K562 (cell line): ENCODE data around the gene LAMA3. TPM values are rescaled to one million over a fixed set of nuclear protein-coding genes. Genes with fewer than 3 reads are reported as not detected.
A peak's percentile ranks its signal among the peaks of the same experiment; 100 is the strongest.

Experiments
- ATF3 ChIP-seq, 2 experiments: fragments of 450-650 bp in 1 of 2; sonication (generic) in 1 of 2; formaldehyde crosslinking in 1 of 2; IDR thresholded peaks in 1 of 2; conservative IDR thresholded peaks in 1 of 2; 2 replicates each; pipeline versions ENCODE4 v1.6.1 to v1.8.1; 2016 to 2023; ENCODE audit warnings: mild to moderate bottlenecking in 2 of 2, moderate library complexity in 2 of 2, inconsistent platforms in 1 of 2, missing genetic modification reagents in 1 of 2
- CREM ChIP-seq: IDR thresholded peaks from 2 replicates; pipeline ENCODE4 v1.6.1; 2014; ENCODE audit warnings: antibody characterized with exemption, low read depth
- CTCF ChIP-seq, 3 experiments: IDR thresholded peaks in 2 of 3; conservative IDR thresholded peaks in 1 of 3; 2 replicates each; pipeline ENCODE4 v1.5.1; 2011 to 2012; ENCODE audit warnings: low read length in 3 of 3, mild to moderate bottlenecking in 3 of 3, control low read depth in 2 of 3, improper control_type of control experiment in 1 of 3, inconsistent platforms in 1 of 3, low read depth in 1 of 3, mixed read lengths in 1 of 3, moderate library complexity in 1 of 3; ENCODE audit not compliant: insufficient read depth in 2 of 3
- CUX1 ChIP-seq: fragments of 200-800 bp; sonication (Bioruptor generic); IDR thresholded peaks from 2 replicates; pipeline ENCODE4 v1.6.1; 2016; ENCODE audit warnings: missing genetic modification characterization, missing compliant biosample characterization
- HOXB6 ChIP-seq: fragments of 250-450 bp; sonication (Bioruptor Pico); IDR thresholded peaks from 2 replicates; pipeline ENCODE4 v1.5.1; 2022; ENCODE audit warnings: mild to moderate bottlenecking, borderline replicate concordance
- MAX ChIP-seq: sonication (generic); formaldehyde crosslinking; IDR thresholded peaks from 2 replicates; pipeline ENCODE4 v1.9.0; 2022; ENCODE audit warnings: mild to moderate bottlenecking, missing genetic modification reagents
- MEIS2 ChIP-seq: fragments of 450-650 bp; IDR thresholded peaks from 2 replicates; pipeline ENCODE4 v1.6.1; 2014; ENCODE audit warnings: mild to moderate bottlenecking; ENCODE audit not compliant: partially characterized antibody
- MIER1 ChIP-seq: fragments of 450-650 bp; IDR thresholded peaks from 2 replicates; pipeline ENCODE4 v1.6.1; 2016; ENCODE audit warnings: antibody characterized with exemption, mild to moderate bottlenecking, low read depth
- MLLT1 ChIP-seq, 2 experiments: fragments of 450-650 bp; IDR thresholded peaks; 2 replicates each; pipeline ENCODE4 v1.6.1; 2016
- RBM14 ChIP-seq: fragments of 200-400 bp; formaldehyde crosslinking; IDR thresholded peaks from 2 replicates; pipeline ENCODE4 v1.6.1; 2018; ENCODE audit warnings: low read depth, mild to moderate bottlenecking, low read length, moderate library complexity, borderline replicate concordance; ENCODE audit not compliant: insufficient read depth
- SNIP1 ChIP-seq: fragments of 450-650 bp; IDR thresholded peaks from 2 replicates; pipeline ENCODE4 v1.7.1; 2017; ENCODE audit warnings: low read depth, mild to moderate bottlenecking
- SPI1 ChIP-seq: IDR thresholded peaks from 2 replicates; pipeline ENCODE4 v1.6.1; 2011; ENCODE audit warnings: low read depth, low read length, control low read depth, borderline replicate concordance
- SREBF2 ChIP-seq: sonication (generic); formaldehyde crosslinking; IDR thresholded peaks from 2 replicates; pipeline ENCODE4 v1.4.0; 2020; ENCODE audit warnings: mild to moderate bottlenecking, missing genetic modification reagents
- ZKSCAN1 ChIP-seq: fragments of 150-350 bp; IDR thresholded peaks from 2 replicates; pipeline ENCODE4 v1.6.1; 2016; ENCODE audit warnings: low read depth, low read length
- ZNF79 ChIP-seq: fragments of 250-450 bp; sonication (Bioruptor Pico); IDR thresholded peaks from 2 replicates; pipeline ENCODE4 v1.4.0; 2020; ENCODE audit warnings: low read depth, mild to moderate bottlenecking, moderate library complexity
- polyA plus RNA-seq, 8 experiments: library from polyadenylated mRNA; depleted of rRNA in 4 of 8; stranded (reverse) in 5 of 8; unstranded in 3 of 8; fragments of >200 nt; fragmentation: Nextera tagmentation in 2 of 8; fragmentation: Illumina TruSeq in 1 of 8; extraction: Ambion mirVana in 2 of 8; extraction: Trizol in 1 of 8; gene quantifications; 2 replicates each; pipeline versions ENCODE4 v1.2.1 to v1.2.3, GENCODE V29; 2011 to 2014; ENCODE audit warnings: inconsistent platforms in 1 of 8, missing spikeins in 1 of 8
- total RNA-seq, 7 experiments: library from RNA; depleted of rRNA in 6 of 7; stranded (reverse); fragments of >200 nt in 6 of 7; fragmentation: Illumina TruSeq in 2 of 7; extraction: Trizol in 2 of 7; gene quantifications; 2 replicates each; pipeline versions ENCODE4 v1.2.1 to v1.2.3, GENCODE V29; 2011 to 2021; ENCODE audit warnings: low replicate concordance in 1 of 7

Gene LAMA3
- total and polyA plus RNA-seq, 9 of the 15 experiments (the other 6 are each of a cell fraction or from before 2014, with no cell fraction given) = 0.07 TPM; not detected in 8

GRCh38 chr18:23710068-23710527 lies 20.8 kb downstream of the LAMA3 start (continued):
- TF ChIP-seq CUX1 (0 out of 2 replicates have a peak, but pooled peaks have one; percentile 14), CTCF (IDR thresholded peaks at IDR 0.05 in 2 of 3, conservative IDR thresholded peaks at IDR 0.05 in 1 of 3; ENCODE audit: insufficient read depth in 2 of 3, low read depth in 1 of 3, low read length in 3 of 3) (0 out of 6 replicates have a peak, but pooled peaks of 2 of the 3 experiments have one; percentile 30 to 31), ZNF79 (no peak), SPI1 (no peak), MEIS2 (peak; percentile 29), MIER1 (no peak), ATF3 (IDR thresholded peaks at IDR 0.05) (peak; percentile 86), ATF3 (CRISPR knock-in tag; conservative IDR thresholded peaks at IDR 0.05) (peak; percentile 88; the same call in 1 of the 2 replicates), RBM14 (no peak), ZKSCAN1 (0 out of 2 replicates have a peak, but pooled peaks have one; percentile 11), MAX (CRISPR knock-in tag) (peak; percentile 61; the same call in 1 of the 2 replicates), SNIP1 (peak; percentile 91), MLLT1 (IDR thresholded peaks at IDR 0.05) (peak in 1 of 2 experiments; percentile 46; a peak in 1 of 4 replicates), CREM (peak; percentile 43; the same call in 1 of the 2 replicates), SREBF2 (CRISPR knock-in tag) (no peak), HOXB6 (CRISPR knock-in tag) (no peak)
